Heart left ventricle (tissue), 16 donors: ENCODE measurements around the gene BAIAP3. TPM values are rescaled to one million over a fixed set of nuclear protein-coding genes. Genes with fewer than 3 reads are reported as not detected.

Experiments
- ATAC-seq, 4 donors: fragments of 200-7000 bp; cut with Tn5 transposase; one replicate each; pipeline ENCODE4 v1.9.1; 2020 to 2022; ENCODE audit warnings: moderate library complexity in 4 of 4, mild to moderate bottlenecking in 3 of 4, moderate number of reproducible peaks in 1 of 4
- DNase-seq, 5 donors: peaks; one replicate each; pipeline ENCODE4 v3.0.0-alpha.2; 2020
- H3K27ac ChIP-seq, 12 donors: fragments of 200-600 bp; sonication (generic) in 4 of 12; one replicate each; pipeline versions ENCODE4 v1.5.0 to v1.8.0; 2016 to 2022; ENCODE audit warnings: mild to moderate bottlenecking in 2 of 12
- H3K27me3 ChIP-seq, 9 donors: fragments of 200-600 bp; sonication (generic) in 2 of 9; one replicate each; pipeline versions ENCODE4 v1.5.1 to v1.8.0; 2016 to 2022; ENCODE audit warnings: mild to moderate bottlenecking in 3 of 9
- H3K36me3 ChIP-seq, 9 donors: fragments of 200-600 bp; sonication (generic) in 2 of 9; one replicate each; pipeline versions ENCODE4 v1.5.0 to v1.8.0; 2018 to 2022; ENCODE audit warnings: mild to moderate bottlenecking in 2 of 9
- H3K4me1 ChIP-seq, 12 donors: fragments of 200-600 bp; sonication (generic) in 4 of 12; one replicate each; pipeline versions ENCODE4 v1.5.0 to v1.8.0; 2016 to 2022; ENCODE audit warnings: mild to moderate bottlenecking in 3 of 12
- H3K4me3 ChIP-seq, 12 donors: fragments of 200-600 bp; sonication (generic) in 4 of 12; one replicate each; pipeline versions ENCODE4 v1.5.0 to v1.8.0; 2017 to 2022; ENCODE audit warnings: mild to moderate bottlenecking in 9 of 12, moderate library complexity in 4 of 12
- H3K9me3 ChIP-seq, 12 donors: fragments of 200-600 bp; sonication (generic) in 4 of 12; one replicate each; pipeline versions ENCODE4 v1.5.0 to v1.8.0; 2016 to 2022; ENCODE audit warnings: mild to moderate bottlenecking in 1 of 12
- POLR2A ChIP-seq, 2 donors: fragments of 450-650 bp; IDR thresholded peaks; one replicate each; pipeline ENCODE4 v1.6.1; 2017; ENCODE audit warnings: antibody characterized with exemption in 2 of 2, mild to moderate bottlenecking in 2 of 2, moderate library complexity in 2 of 2
- WGBS, 4 donors: extraction: QIAGEN DNeasy Blood & Tissue Kit in 2 of 4; methylation state at CpG; one replicate each; pipeline versions ENCODE4 v1.1.5 to v1.1.7; 2013 to 2018; 5-methylcytosine and 5-hydroxymethylcytosine counted together
- intact Hi-C, 10 donors: fragments of 100-400 bp; cut with DNase I; formaldehyde crosslinking; loops; one replicate each; pipeline versions ENCODE4 v1.11.1 to v1.14.2; 2022
- polyA plus RNA-seq, 2 donors: library from polyadenylated mRNA; stranded (reverse); fragments of 200-250 nt; gene quantifications; one replicate each; pipeline ENCODE4 v1.2.3, GENCODE V29; 2013
- total RNA-seq, 9 donors: library from RNA; depleted of rRNA in 2 of 9; stranded (reverse); fragments of >200 nt in 2 of 9; fragmentation: NEBNext Ultra II Directional in 3 of 9; extraction: Animal tissue kit (Norgen Biotek cat#: 25700) in 3 of 9; gene quantifications; one replicate each; pipeline versions ENCODE4 v1.1.0 to v1.2.4, GENCODE V29; 2016 to 2023
- TF ChIP-seq, protein P1 (sequence below), 12 donors: fragments of 200-600 bp; sonication (generic) in 4 of 12; IDR thresholded peaks; one replicate each; pipeline versions ENCODE4 v1.5.0 to v1.8.0; 2018 to 2022; ENCODE audit warnings: antibody characterized with exemption in 12 of 12, mild to moderate bottlenecking in 5 of 12
- donor health status: ischemic (EF 13 %, LVEDD 7.1; RV severe dilation, severe dysfunction).
- donor health status: healthy with polysubstance abuse.
- donor health status: DM: no; HTN: yes; CAD: no.
- donor health status: DM: no; HTN: no; CAD: no.
- donor health status: ischemic (EF 25% LVEDD 6.9; RV normal size, moderate dysfunction).
- donor health status: ischemic (EF 25% LVEDD 5.7; RV mildly dilated, moderate dysfunction).
- donor health status: healthy.
- donor health status: DM: yes; HTN: yes; CAD: no.
- donor health status: ischemic (EF 35%, LVEDD 5.7; RV mildly dilated, moderate dysfunction).
- donor health status: nonischemic (EF 11% LVEDD 7.7; RV severe dilation, severe dysfunction).
- donor health status: DM: yes; HTN: yes; CAD: no.
- donor health status: PGD.
- donor health status: ischemic (EF 29% LVEDD 5.4; RV normal size, mild dysfunction).
- donor health status: nonischemic (EF 23%, LVEDD 6.1; RV moderate dilation, normal function).

The BAIAP3 gene
- total and polyA plus RNA-seq, 11 donors, result 0.88 to 4.0 (median 2.6) TPM

DNA sequence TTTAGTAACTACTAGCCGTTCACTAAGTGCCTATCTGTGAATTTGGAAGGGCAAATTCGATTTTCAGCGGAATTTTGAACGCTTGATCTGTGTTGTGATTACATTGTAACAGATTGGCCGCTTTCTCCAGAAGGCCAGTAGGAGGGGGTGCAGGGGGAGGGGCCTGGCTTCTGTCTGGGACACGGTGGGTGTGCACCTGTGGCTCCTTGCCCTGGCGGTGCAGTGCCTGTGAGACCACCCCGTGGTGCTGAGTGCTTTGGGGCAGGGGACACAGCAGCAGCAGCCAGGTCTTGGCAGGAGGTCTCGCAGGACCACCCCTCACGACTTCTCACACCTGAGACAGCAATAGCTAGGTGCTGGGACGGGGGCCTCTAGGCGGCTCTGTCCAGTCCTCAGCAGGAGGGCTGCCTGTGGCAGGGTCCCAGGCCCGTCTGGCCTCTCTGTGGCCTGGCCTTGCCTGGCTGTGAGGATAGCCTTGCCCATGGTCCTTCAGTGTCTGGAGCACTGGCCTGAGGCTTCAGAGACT, 22.2 kb upstream of the BAIAP3 start:
- peak overlapping the region in 11 of 12 donors; percentile 66 to 97 (median 81) for H3K27ac ChIP-seq
- DNase-seq, result no peak
- intact Hi-C loops, result loop anchor here in 2 of 10 donors (2.0 to 5.0 kb wide), 2 partner anchors 40 to 471 kb away; partner anchors contain the start of genes GNPTG (in 2 of the 2), TSR3 (in 2 of the 2), NUBP2 (in 1 of the 2) and SPSB3 (in 1 of the 2)
- peaks cover 8 to 45% (median 35%) of the 10 kb centered on the region in 12 donors for H3K4me1 ChIP-seq
- TF ChIP-seq, protein P1, sequence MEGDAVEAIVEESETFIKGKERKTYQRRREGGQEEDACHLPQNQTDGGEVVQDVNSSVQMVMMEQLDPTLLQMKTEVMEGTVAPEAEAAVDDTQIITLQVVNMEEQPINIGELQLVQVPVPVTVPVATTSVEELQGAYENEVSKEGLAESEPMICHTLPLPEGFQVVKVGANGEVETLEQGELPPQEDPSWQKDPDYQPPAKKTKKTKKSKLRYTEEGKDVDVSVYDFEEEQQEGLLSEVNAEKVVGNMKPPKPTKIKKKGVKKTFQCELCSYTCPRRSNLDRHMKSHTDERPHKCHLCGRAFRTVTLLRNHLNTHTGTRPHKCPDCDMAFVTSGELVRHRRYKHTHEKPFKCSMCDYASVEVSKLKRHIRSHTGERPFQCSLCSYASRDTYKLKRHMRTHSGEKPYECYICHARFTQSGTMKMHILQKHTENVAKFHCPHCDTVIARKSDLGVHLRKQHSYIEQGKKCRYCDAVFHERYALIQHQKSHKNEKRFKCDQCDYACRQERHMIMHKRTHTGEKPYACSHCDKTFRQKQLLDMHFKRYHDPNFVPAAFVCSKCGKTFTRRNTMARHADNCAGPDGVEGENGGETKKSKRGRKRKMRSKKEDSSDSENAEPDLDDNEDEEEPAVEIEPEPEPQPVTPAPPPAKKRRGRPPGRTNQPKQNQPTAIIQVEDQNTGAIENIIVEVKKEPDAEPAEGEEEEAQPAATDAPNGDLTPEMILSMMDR (IDR thresholded peaks at IDR 0.05), result no peak
- TF ChIP-seq POLR2A (IDR thresholded peaks at IDR 0.05), result no peak
- H3K27me3 ChIP-seq, result no peaks in the 10 kb centered on the region
- peak in 1 of 4 donors; percentile 0 for ATAC-seq
- WGBS, 4 donors, result 8 to 17% (median 14%) methylated on average over 12 to 13 of the region's 13 CpGs
- no peaks in the 10 kb centered on the region for H3K9me3 ChIP-seq
- H3K36me3 ChIP-seq, result peaks cover 0 to 41% (median 26%) of the 10 kb centered on the region in 9 donors
- H3K4me3 ChIP-seq, result peak overlapping the region in 11 of 12 donors; percentile 79 to 98 (median 84)

DNA sequence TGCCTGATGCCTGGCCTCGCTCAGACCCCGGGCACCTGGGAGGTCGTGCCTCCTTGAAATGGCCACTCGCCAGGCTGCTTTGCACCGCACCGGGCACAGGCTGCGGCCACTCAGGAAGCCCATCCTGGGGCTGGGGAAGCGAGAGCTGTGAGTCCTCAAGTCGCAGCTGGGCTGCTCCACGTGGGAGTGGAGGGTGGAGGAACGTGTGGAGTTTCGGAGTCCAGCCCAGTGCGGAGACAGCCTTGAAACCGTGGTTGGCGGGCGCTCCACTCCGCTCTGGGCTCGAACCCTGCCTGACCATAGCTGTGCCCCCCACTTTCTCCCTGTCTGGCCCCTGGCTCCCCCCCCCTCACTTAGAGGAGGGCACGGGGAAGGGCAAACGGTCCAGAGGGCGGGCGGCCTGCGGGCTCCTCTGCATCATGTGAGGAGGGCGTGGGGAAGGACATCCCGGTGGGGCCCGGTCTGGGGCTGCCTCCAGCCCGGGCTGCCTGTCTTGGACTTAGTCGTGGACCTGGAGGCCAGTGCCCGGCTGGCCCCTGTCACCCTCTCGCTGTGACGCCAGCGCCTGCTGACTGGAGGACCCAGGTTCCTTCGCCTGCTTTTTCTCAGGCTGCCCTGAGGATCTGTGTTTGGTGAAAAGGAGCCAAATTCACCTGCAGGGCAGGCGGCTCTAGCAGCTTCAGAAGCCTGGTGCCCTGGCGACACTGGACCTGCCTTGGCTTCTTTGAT, 21.5 kb upstream of the BAIAP3 start:
- Histone ChIP-seq H3K36me3 (peaks cover 0 to 47% (median 32%) of the 10 kb centered on the region in 9 donors), H3K9me3 (no peaks in the 10 kb centered on the region), H3K27ac (peak overlapping the region in 11 of 12 donors; percentile 66 to 97 (median 81)), H3K27me3 (no peaks in the 10 kb centered on the region), H3K4me3 (peak overlapping the region in 11 of 12 donors; percentile 79 to 98 (median 84)), H3K4me1 (peaks cover 8 to 45% (median 35%) of the 10 kb centered on the region in 12 donors)
- 9 to 24% (median 15%) methylated on average over 18 to 35 of the region's 35 CpGs for WGBS, 4 donors
- TF ChIP-seq, protein P1 (IDR thresholded peaks at IDR 0.05), result no peak
- TF ChIP-seq POLR2A (IDR thresholded peaks at IDR 0.05), result no peak
- ATAC-seq (peak; percentile 15 to 64 (median 46)), DNase-seq (peak; percentile 50 to 75 (median 55))
- intact Hi-C loops, result loop anchor here in 2 of 10 donors (2.0 to 5.0 kb wide), 2 partner anchors 39 to 470 kb away; partner anchors contain the start of genes GNPTG (in 2 of the 2), TSR3 (in 2 of the 2), NUBP2 (in 1 of the 2) and SPSB3 (in 1 of the 2)

DNA sequence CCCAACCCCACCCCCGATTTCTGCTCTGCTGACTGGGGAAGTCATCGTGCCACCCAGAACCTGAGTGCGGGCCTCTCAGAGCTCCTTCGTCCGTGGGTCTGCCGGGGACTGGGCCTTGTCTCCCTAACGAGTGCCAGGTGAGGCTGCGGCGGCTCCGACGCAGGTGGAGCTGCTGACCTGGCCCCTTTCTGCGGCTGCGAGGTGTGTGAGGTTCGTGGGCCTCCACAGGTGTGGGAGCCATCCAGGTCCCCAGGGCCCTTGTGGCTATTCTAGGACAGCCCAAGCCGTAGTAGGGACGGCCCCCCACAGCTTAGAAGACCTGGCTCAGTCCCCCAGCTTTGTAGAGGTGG, 21.0 kb upstream of the BAIAP3 start:
- TF ChIP-seq, protein P1 (IDR thresholded peaks at IDR 0.05), result no peak
- TF ChIP-seq POLR2A (IDR thresholded peaks at IDR 0.05), result no peak
- Histone ChIP-seq H3K4me1 (peaks cover 8 to 45% (median 35%) of the 10 kb centered on the region in 12 donors), H3K9me3 (no peaks in the 10 kb centered on the region), H3K36me3 (peaks cover 0 to 53% (median 37%) of the 10 kb centered on the region in 9 donors), H3K4me3 (peak overlapping the region in 9 of 12 donors; percentile 79 to 98 (median 87)), H3K27me3 (no peaks in the 10 kb centered on the region), H3K27ac (peak overlapping the region in 11 of 12 donors; percentile 33 to 96 (median 80))
- intact Hi-C loops, result loop anchor here in 1 of 10 donors (5.0 kb wide), 1 partner anchor 470 kb away; the partner anchor contains the start of genes NUBP2 and SPSB3
- DNase-seq (no peak), ATAC-seq (no peak)
- WGBS, 4 donors, result 37 to 71% (median 62%) methylated on average over 3 to 16 of the region's 16 CpGs

GRCh38 chr16:1312903-1313302, 20.5 kb upstream of the BAIAP3 start:
- Histone ChIP-seq H3K4me1 (peaks cover 8 to 45% (median 35%) of the 10 kb centered on the region in 12 donors), H3K4me3 (peak overlapping the region in 1 of 12 donors; percentile 84), H3K27ac (peak overlapping the region in 6 of 12 donors; percentile 33 to 96 (median 82)), H3K9me3 (no peaks in the 10 kb centered on the region), H3K27me3 (no peaks in the 10 kb centered on the region), H3K36me3 (peaks cover 3 to 57% (median 42%) of the 10 kb centered on the region in 9 donors)
- intact Hi-C loops, result loop anchor here in 1 of 10 donors (5.0 kb wide), 1 partner anchor 469 kb away; the partner anchor contains the start of genes NUBP2 and SPSB3
- DNase-seq, result no peak
- no peak for TF ChIP-seq POLR2A (IDR thresholded peaks at IDR 0.05)
- TF ChIP-seq, protein P1 (IDR thresholded peaks at IDR 0.05), result no peak
- WGBS, 4 donors, result 71 to 79% (median 75%) methylated on average over 12 to 15 of the region's 15 CpGs
- no peak for ATAC-seq
